HG02885 (cell line): ENCODE results near the gene SNX8.

Experiments used
- ATAC-seq: cut with Tn5 transposase; IDR thresholded peaks from one replicate; pipeline ENCODE4 v1.9.1; 2021; ENCODE audit warnings: mild to moderate bottlenecking; ENCODE audit not compliant: unreplicated experiment, poor library complexity

Gene SNX8

DNA sequence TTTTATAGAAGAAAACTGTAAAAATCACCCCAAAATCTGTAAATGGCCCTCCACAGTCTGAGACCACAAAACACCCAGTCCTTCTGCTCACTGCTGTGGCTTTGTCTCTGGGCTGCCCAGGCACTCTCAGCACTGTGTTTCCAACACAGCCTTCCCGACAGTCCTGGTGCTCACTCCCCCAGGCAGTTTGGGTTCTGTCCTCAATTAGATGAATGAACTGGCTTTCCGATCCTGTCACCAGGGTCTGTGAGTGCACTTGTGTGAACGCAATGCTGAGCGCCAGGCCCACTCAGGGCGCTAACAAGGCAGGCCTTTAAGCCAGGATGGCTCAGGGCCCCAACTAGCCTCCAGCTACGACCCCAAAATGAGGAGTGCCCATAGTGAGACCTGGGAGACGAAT lies 84.8 kb downstream of the SNX8 start:
- no peak for ATAC-seq

DNA sequence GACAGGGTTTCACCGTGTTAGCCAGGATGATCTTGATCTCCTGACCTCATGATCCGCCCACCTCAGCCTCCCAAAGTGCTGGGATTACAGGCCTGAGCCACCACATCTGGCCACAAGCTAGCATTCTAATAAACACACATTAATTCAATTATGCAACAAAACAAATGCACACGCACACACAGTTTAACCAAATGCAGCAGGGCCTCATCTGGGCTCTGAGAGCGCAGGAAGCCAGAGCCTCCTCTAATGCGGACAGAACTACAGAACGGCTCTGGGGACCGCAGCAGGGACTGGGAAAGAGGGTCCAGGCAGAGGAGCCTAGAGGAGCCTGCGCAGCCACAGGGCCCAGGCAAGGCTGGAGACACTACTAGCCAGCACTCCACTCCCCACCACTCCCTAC lies 85.3 kb downstream of the SNX8 start:
- no peak for ATAC-seq

DNA sequence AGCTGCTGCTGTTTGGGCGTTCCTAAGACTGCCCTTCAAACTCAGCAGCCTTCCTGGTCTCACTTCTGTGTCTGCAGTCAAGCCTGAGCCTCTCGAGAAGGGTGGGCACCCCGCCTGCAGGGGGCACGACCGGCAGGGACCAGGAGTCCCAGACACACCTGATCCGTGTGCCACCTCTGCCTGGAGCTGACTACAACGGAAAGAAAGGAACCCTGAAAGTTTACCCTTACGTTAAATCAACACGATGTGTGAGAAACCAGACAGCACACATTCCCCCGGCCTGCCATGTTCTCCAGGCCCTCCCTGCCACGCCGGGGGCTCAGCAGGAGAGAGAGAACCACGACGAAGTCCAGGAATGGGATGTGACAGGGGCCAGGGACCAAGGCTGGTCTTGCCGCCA lies 86.5 kb downstream of the SNX8 start:
- ATAC-seq: no peak

DNA sequence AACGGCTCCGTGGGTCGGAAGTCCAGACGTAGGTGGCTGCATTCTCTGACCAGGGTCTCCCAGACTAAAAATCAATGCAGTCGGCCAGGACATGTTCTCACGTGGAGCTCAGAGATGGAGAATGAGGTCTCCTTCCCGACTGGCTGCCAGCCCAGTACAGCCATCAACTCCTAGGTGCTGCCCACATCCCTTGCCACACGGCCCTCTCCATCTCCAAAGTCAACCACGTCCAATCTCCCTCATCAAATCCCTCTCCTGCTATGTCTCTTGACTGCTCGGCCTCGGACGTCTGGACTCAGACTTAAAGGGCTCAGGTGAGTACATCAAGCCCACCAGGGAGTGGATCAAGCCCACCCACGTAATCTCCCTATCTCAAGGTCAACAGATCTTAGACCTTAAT lies 88.4 kb downstream of the SNX8 start:
- ATAC-seq: no peak

DNA sequence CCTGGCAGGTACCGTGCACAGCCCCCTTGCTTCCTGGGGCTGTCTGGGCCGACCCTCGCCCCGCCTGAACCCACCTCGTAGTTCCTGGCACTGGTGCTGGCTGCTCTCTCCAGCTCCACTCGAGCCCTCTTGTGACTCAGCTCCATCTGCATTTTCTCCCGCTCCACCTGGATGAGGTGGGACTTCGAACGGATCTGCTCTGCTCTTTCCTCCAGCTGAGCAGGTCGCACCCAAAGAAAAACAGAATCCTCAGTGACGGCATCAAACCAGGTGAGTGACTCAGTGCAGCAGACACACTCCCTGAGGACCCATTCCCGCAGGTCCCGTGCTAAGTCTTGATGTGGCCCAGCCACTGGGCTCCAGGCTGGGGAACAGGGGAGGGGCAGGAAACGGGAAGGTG lies 88.9 kb downstream of the SNX8 start:
- ATAC-seq: no peak

DNA sequence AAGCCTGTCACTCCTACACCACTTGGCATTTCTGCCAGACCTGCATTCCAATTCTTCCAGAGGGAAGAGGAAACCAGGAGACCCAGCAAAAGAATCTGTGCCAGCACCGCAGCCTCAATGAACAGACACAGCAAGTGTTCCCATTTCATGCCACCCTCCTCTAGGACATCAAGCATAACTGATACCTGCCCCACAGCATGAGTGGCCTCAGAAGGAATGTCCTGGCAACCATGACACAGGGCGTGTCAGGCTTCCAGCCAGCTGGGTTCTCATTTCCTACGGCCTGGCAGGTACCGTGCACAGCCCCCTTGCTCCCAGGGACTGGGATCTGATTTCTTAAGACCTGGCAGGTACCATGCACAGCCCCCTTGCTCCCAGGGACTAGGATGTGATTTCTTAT lies 89.3 kb downstream of the SNX8 start:
- no peak for ATAC-seq

DNA sequence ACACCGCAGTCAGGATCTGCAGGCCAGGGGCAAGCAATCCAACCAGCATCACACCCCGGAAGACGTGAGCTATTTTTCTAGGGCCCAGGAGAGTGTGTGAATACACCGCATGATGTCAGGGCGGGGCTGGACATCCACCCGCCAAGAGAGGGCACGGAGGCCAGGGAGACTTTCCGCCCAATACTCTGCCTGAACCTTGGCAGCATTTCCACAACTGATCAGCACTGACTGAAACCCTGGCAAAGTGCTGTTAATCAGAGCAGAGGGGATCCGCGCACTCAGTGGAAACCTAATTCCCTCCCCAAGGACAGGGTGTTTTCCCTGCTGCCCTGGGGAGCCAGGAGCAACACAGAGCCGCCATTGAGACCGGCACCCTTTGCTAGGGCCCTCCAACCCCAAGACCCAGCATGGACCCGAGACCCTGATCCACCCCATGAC lies 89.7 kb downstream of the SNX8 start:
- no peak for ATAC-seq

DNA sequence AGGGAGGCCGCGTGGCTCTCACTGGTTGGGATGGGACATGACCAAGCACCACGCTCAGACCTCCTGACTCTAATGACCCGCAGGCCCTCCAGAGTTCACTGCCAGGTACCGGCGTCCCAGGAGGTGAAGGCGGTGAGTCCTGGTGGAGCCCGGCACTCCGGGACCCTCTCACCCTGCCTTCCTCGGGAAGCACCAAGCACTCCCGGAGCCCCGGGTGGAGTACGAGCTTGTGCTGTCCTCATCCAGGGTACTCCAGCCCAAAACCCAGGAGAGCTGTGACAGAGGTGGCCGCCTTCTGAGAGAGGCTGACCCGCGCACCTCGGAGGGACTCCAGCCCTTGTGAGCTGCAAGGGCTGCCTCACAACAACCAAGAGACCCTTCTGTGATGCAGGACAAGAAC lies 90.9 kb downstream of the SNX8 start:
- ATAC-seq: no peak

DNA sequence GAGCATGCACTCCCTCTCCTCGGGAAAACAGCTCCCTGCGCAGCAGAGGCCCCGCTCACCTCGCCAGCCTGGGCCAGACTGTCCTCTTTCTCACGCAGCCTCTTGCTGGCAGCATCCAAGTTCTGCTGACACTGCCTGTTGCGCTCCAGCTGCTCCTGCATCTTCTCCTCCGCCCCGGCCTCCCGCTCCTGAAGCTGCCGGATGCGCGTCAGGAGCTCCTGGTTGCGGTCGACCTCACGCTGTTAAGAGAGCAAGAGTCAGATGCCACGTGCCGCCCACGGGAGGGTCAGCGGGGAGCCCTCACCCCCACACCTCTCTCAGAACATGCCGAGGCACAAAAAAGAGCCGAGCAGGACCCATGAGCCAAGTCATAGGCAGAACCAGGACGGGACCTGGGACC lies 91.7 kb downstream of the SNX8 start:
- ATAC-seq: no peak

DNA sequence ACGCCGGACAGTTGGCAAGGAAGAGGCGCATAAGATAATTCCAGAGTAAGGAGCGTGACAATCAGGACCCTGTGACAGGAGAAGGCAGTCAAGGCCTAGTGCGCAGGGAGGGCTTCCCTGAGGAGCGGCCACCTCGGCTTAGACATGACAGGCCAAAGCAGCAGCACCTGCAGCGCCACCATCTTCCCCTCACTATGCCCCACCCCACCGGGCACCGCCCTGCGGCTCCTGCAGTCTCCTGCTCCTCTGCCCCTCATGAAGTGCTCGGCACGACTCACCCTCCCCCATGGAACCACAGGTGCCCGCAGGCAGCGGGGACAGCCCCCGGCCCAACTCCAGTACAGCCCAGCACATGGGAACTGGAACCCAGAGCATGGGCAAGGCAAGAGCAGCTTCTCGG lies 93.3 kb downstream of the SNX8 start:
- no peak for ATAC-seq

DNA sequence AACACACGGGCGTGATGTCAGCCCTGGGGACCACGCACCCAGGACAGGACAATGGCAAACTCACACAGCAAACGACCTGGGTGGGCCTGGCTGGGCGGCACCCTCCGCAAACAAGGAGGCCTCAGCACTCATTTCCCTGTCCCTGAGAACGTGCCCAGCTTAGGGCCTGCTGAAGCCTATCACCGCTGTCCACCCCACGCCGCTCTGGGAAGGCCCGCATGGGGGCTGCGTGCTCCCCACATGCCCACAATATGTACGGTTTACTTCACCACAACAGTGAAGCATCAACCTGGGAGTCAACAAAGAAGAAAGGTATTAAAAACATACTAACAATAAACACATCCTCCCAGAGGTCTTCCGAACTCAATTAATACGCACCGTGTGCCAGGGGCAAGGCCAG lies 93.7 kb downstream of the SNX8 start:
- ATAC-seq: no peak

DNA sequence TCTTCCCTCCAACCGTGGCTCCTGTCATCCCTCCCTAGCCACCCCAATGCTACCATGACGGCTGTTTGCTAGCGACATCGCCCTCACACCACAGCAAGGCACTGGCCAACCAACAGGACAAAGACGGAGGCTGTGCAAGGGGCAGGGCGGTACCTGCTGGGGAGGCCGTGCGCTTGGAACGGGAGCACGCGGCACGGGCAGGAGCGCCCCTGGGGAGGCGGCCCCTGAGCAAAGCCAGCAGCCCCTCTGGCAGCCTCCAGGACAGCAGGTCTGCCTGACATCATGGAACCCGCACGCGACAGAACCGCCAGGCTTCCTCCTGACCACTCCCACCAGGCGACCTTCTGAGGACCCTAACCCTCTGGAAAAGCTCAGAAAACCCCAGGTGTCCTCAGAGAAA lies 94.2 kb downstream of the SNX8 start:
- ATAC-seq: no peak

DNA sequence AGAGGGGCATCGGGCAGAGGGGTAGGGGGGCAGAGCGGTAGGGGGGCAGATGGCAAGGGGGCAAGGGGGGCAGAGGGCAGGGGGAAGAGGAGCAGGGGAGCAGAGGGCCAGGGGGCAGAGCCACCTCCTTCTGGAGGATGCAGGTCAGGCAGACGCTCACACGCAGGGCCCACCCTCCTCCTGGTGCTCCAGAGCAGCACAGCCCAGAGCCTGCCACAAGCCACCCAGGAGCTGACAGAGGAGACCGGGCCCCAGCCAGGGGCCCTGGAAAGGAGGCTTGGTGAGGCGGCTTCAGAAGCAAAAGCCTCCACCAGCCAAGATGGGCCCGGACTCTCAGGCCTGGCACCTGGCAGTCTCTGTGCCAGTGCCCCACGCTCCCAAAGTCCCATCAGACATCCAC lies 94.6 kb downstream of the SNX8 start:
- no peak for ATAC-seq

DNA sequence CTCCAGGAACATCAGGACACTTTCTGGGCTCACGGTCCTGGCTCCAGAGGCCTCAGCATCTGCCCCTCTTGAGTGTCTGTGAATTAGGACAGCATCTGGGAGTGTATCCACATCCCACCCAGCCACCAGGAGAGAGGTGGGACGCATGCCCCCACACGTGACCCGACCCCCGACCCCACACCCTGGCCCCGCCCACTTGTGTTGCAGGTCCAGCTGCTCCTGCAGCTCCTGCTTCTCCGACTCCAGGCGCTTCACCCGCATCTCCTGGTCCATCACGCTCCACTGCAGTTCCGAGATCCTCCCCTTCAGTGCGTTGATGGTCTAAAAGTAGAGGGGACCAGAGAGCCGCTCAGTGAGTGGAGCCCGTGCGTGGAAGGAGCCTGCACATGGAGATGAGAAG lies 95.1 kb downstream of the SNX8 start:
- no peak for ATAC-seq

DNA sequence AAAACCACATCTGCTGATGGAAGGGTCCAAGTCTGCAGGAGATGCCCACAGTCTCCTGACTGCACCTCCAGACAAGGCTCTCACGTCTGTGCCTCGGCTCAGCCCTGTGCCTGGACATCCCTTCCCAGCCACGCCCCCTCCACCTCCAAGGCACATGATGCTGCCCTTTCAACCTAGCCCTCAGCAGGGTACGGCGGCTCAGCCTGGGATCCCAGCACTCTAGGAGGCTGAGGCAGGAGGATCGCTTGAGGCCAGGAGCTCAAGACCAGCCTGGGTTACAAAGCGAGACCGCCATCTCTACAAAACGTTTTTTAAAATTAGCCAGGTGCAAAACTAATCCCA lies 95.8 kb downstream of the SNX8 start:
- ATAC-seq: no peak

DNA sequence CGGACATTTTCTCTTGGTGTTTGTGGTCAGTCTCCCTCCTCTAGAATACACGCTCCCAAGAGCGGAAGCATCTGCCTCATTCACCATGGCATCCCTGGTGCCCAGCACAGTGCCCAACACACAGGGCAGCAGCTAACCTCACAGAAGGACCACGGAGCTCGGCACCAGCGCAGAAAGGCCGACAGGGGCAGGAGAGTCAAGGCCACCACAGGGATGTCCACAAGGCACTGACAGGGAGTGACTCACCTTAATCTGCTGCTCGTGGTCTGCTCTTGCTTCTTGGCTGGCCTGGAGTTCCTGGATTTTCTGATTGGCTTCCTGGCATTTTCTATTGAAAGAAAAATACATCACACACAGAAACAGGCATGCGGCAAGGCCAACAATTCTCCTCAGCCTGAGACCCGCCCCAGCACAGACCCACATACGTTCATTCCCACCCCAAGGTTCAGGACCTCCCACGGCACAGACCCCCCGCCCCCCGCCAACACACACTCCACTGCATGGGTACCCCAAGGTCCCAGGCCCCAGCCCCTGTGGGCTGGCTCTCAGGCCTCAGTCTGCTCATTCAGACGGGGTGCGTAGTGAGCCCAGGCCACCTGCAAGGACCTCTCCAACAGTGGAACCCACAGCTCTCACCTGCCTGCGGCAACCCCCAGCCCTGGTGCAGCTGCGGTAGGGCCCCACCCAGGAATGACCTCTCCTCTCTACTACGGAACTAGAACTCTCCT lies 96.4 kb downstream of the SNX8 start:
- no peak for ATAC-seq

DNA sequence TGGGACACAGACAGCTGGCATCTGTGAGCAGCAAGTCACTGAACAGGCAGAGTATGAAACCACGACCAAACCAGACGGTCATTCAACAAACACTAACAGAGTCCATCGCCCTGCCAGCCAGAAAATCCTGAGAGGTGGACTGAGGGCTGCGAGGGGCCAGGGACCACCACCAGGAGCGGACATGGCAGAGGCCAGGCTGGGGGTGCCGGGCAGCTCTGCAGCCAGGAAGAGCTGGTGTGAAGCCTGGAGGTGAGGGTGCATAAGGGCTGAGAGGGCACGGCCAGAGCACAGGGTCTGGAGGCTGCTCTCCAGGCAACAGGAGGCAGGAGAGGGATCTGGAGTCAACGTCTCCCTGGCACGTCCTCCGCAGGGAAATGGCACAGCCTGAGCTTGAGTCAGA lies 97.0 kb downstream of the SNX8 start:
- ATAC-seq: no peak

DNA sequence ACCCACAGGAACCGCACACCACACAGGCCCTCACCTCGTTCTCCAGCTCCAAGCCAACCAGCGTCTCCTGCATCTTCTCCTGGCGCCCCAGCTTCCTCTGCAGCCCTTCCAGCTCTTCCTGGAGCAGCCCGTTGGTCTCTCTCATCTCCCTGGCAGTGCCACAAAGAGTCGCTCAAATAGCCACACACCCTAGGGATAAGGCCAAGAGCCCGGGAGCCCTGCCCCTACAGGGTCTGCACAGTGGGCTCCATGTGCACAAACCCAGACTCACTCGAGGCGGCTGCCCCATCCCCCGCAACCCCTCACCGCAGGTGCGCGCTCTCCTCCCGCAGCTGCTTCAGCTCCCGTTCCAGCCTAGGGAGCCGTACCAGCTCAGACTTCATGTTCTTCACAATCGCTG lies 98.4 kb downstream of the SNX8 start:
- ATAC-seq: no peak

DNA sequence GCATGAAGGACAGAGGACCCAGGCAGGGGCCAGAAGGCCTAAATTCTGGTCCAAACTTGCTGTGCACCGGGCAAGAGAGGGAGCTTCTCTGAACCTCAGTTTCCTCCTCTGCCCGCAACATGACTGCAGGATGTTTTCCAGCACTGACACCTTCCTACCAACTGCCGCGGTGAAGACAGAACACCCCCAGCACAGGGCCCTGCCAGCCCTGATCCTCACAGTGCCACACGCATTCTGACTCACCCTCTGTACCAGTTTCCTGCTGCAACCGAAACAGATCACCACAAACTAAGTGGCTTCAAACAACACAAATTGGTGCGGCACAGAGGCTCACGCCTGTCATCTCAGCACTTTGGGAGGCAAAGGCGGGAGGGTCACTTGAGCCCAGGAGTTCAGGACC lies 99.6 kb downstream of the SNX8 start:
- ATAC-seq: no peak

DNA sequence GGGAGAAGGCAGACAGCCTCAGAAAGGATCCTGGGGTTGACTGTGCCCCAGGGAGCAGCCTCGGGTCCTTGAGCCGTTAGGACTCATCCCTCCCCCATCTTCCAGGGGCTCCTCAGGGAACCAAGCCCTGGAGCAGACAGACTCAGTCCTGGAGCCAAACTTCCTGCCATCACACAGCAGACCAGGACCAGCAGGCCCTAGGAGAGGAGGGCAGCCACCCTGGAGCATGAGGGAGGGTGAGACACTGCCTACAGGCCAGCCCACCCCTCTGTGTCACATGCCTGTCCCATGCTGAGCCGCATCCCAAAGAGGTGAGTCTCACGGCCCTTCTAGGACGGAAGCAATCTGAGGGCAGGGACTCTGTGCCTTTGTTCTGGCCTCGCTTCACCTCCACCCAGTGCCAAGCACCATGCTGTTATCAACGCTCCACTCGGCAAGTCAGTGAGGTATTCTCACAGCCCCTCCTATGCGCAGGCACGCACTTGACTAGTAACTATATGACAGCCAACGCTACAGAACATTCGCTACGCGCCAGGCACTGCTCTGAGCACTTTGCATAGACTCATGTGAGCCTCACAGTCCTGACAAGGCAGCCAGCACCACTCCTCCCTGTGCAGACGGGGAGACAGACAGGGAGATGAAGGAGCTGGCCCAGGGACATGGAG lies 100.6 kb downstream of the SNX8 start:
- ATAC-seq: no peak

DNA sequence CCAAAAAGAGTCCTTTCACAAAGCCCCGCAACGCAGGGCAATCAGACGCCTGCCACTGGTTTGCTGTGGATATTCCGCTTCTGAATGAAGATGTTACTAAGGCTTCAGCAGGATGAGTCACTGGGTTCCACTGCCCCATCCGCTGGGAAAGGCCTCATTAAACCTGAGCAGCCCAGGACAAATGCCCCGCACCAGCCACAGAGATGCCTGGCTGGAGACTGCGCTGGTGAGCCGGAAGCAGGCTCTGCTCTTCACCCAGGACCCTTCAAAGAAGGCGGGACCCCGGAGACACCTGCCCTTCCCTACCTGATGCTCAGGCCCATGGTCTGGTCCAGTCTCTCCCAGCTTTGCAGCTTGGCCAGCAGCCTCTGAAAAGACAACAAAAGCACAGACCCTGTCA lies 101.3 kb downstream of the SNX8 start:
- no peak for ATAC-seq

DNA sequence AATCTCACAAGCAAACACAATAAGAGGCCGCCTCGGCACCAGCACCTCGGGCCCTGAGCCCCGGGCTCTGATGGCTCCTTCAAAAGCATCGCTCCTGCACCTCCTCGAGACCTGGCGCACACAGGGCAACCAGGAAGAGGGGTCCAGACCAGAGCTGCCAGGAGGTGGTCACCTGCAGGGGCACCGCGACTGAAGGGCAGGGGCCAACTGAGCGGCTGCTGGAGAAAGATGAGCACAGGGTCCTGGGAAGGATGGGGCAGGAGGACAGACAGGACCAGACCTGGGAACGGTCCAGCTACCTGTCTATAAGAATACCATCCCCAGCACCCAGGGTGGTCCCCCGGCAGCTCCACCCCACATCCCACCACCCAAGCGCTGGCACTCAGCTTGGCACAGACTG lies 102.3 kb downstream of the SNX8 start:
- ATAC-seq: no peak
